Gastrocnemius medialis (tissue), 4 donors: Measurements from ENCODE around the gene HTT-AS. TPM values are rescaled to one million over a fixed set of nuclear protein-coding genes. Genes with fewer than 3 reads are reported as not detected.

Experiments used
- ATAC-seq, 2 donors: fragments of 150-250 bp; one replicate each; pipeline ENCODE4 v1.9.1; 2016
- DNase-seq, 2 donors: peaks; one replicate each; pipeline ENCODE4 v3.0.0-alpha.2; 2019
- H3K27ac ChIP-seq, 4 donors: fragments of 200-600 bp; sonication (generic); 1 replicate in 1 of 4; 2 replicates in 3 of 4; pipeline ENCODE4 v1.5.1; 2016 to 2018; ENCODE audit warnings: mild to moderate bottlenecking in 2 of 4, moderate library complexity in 1 of 4
- H3K27me3 ChIP-seq, 3 donors: fragments of 200-600 bp; sonication (generic) in 2 of 3; 1 replicate in 1 of 3; 2 replicates in 2 of 3; pipeline versions ENCODE4 v1.5.1 to v1.6.0; 2016 to 2019; ENCODE audit warnings: mild to moderate bottlenecking in 1 of 3, moderate library complexity in 1 of 3
- H3K36me3 ChIP-seq, 2 donors: fragments of 200-600 bp; sonication (generic) in 1 of 2; one replicate each; pipeline ENCODE4 v1.5.1; 2017 to 2018
- H3K4me1 ChIP-seq, 2 donors: fragments of 200-600 bp; sonication (generic) in 1 of 2; one replicate each; pipeline ENCODE4 v1.5.1; 2016 to 2017; ENCODE audit warnings: mild to moderate bottlenecking in 2 of 2
- H3K4me3 ChIP-seq, 4 donors: fragments of 200-600 bp; sonication (generic) in 3 of 4; 1 replicate in 1 of 4; 2 replicates in 3 of 4; pipeline ENCODE4 v1.5.1; 2016 to 2019; ENCODE audit warnings: mild to moderate bottlenecking in 2 of 4
- H3K9me3 ChIP-seq, 3 donors: fragments of 200-600 bp; sonication (generic) in 2 of 3; 1 replicate in 1 of 3; 2 replicates in 2 of 3; pipeline ENCODE4 v1.5.1; 2016 to 2019
- POLR2A ChIP-seq, 2 donors: fragments of 450-650 bp; IDR thresholded peaks; one replicate each; pipeline ENCODE4 v1.6.1; 2017; ENCODE audit warnings: antibody characterized with exemption in 2 of 2, mild to moderate bottlenecking in 2 of 2, moderate library complexity in 2 of 2
- in situ Hi-C, 4 donors: fragments of 200-750 bp; cut with MboI; loops; one replicate each; pipeline versions ENCODE4 v1.15.0 to v1.8.0; 2017; ENCODE audit warnings: low sequenced_read_pairs in 4 of 4
- intact Hi-C: fragments of 100-400 bp; cut with DNase I; formaldehyde crosslinking; loops from one replicate; pipeline ENCODE4 v1.15.1; 2023; ENCODE audit warnings: low total_unique reads
- total RNA-seq, 4 donors: library from RNA; depleted of rRNA; stranded (reverse); fragments of >200 nt; gene quantifications; one replicate each; pipeline versions ENCODE4 v1.1.0 to v1.2.3, GENCODE V29; 2016
- TF ChIP-seq, protein P1 (sequence below), 5 experiments: fragments of 450-650 bp in 3 of 5; fragments of 200-600 bp in 2 of 5; sonication (generic) in 2 of 5; IDR thresholded peaks in 4 of 5; conservative IDR thresholded peaks in 1 of 5; 1 replicate in 4 of 5; 2 replicates in 1 of 5; pipeline ENCODE4 v1.5.1; 2016 to 2019; ENCODE audit warnings: antibody characterized with exemption in 5 of 5, mild to moderate bottlenecking in 3 of 5, moderate library complexity in 3 of 5

Gene HTT-AS
- total RNA-seq, 4 donors from 2014 or later: not detected

DNA sequence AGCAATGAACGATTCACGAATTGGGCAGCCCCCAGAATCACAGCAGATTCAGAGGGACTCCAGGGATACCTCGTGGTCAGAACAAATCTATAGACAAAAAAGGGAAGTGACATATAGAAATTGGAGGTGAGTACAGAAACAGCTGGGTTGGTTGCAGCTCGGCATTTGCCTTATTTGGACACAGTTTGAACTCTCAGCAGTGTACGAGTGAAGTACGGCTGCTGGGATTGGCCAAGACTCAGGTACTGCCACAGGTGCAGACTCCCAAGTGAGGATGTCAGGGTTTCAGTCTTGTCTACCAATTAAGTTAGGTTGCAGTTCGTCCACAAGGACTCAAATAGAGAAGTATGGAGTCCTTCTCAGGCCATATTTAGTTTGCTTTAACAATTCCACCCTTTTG lies 28.2 kb downstream of the HTT-AS start:
- H3K4me1 ChIP-seq: peaks cover 7 to 16% of the 10 kb centered on the region in 2 donors
- H3K27ac ChIP-seq: no peak overlapping the region

DNA sequence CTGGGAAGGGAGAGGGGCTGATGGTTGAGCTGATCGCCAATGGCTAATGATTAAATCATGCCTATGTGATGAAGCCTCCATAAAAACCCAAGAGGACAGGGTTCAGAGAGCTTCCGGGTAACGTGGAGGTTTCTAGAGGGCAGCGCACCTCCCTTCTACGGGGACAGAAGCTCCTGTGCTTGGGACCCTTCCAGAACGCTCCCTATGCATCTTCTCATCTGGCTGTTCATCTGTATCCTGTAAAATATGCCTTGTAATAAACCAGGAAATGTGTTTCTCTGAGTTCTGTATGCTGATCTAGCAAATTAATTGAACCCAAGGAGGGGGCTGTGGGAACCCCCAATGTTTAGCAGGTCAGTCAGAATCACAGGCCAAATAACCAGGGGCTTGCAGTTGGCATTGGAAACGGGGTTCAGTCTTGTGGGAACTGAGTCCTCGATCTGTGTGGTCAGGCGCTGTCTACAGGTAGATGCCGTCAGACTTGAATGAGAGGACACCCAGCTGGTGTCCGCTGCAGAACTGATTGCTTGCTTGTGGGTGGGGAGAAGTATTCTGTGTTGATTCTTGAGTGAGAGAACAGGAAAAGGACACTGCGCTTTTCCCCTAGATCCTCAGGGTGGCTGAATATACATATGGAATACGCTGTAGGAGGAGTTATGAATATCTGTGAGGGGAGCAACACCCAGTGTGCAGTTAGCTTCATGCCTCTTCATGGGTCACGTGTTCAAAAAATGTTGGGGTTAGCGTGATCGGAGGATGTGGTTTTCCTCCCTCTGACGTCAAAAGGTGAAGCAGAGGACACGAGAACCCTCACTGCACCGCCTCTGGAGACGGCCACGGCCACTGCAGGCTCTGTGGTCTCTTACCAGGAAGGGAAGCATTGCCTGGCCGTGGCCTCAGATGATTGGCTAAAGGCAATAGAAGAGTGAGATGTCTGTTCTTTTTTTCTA lies 29.2 kb downstream of the HTT-AS start:
- peak in 1 of 2 donors; percentile 57 for DNase-seq
- in situ Hi-C loops: no loop called here

More for the DNA sequence above, 28.2 kb downstream of the HTT-AS start:
- H3K4me3 ChIP-seq: no peak overlapping the region
- H3K27me3 ChIP-seq: no peaks in the 10 kb centered on the region
- intact Hi-C loops (loop anchor here (2.0 to 5.0 kb wide), 2 partner anchors 29 to 56 kb away; partner anchors contain the start of genes HTT and HTT-AS), in situ Hi-C loops (no loop called here)
- DNase-seq (no peak), ATAC-seq (no peak)
- TF ChIP-seq, protein P1, sequence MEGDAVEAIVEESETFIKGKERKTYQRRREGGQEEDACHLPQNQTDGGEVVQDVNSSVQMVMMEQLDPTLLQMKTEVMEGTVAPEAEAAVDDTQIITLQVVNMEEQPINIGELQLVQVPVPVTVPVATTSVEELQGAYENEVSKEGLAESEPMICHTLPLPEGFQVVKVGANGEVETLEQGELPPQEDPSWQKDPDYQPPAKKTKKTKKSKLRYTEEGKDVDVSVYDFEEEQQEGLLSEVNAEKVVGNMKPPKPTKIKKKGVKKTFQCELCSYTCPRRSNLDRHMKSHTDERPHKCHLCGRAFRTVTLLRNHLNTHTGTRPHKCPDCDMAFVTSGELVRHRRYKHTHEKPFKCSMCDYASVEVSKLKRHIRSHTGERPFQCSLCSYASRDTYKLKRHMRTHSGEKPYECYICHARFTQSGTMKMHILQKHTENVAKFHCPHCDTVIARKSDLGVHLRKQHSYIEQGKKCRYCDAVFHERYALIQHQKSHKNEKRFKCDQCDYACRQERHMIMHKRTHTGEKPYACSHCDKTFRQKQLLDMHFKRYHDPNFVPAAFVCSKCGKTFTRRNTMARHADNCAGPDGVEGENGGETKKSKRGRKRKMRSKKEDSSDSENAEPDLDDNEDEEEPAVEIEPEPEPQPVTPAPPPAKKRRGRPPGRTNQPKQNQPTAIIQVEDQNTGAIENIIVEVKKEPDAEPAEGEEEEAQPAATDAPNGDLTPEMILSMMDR (IDR thresholded peaks at IDR 0.05 in 4 of 5, conservative IDR thresholded peaks at IDR 0.05 in 1 of 5): no peak
- no peak for TF ChIP-seq POLR2A (IDR thresholded peaks at IDR 0.05)
- no peaks in the 10 kb centered on the region for H3K36me3 ChIP-seq
- H3K9me3 ChIP-seq: no peaks in the 10 kb centered on the region

DNA sequence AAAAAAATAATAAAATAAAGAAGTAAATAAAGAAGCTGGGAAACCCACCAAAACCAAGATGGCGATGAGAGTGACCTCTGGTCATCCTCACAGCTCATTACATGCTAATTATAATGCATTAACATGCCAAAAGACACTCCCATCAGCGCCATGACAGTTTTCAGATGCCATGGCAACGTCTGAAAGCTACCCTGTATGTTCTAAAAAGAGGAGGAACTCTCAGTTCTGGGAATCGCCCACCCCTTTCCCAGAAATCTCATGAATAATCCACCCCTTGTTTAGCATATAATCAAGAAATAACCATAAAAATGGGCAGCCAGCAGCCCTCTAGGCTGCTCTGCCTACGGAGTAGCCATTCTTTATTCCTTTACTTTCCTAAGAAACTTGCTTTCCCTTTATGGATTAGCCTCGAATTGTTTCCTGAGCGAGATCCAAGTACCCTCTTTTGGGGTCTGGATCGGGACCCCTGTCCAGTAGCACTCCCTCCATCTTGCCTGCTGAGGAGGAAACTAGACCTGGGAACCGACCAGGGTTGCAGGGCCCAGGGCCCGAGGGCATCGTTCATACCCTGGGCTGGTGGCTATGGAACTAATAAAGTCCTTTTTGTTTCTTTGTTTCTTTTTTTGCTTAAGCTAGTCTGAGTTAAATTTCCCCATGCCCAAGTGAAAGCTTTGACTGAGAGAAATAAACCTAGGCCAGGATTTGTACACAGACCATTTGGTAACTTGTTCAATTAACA lies 30.9 kb downstream of the HTT-AS start:
- ATAC-seq (no peak), DNase-seq (no peak)
- H3K27me3 ChIP-seq: no peaks in the 10 kb centered on the region
- H3K4me1 ChIP-seq: peaks cover 7 to 16% of the 10 kb centered on the region in 2 donors
- in situ Hi-C loops (no loop called here), intact Hi-C loops (no loop called here)
- H3K9me3 ChIP-seq: no peaks in the 10 kb centered on the region
- TF ChIP-seq POLR2A (IDR thresholded peaks at IDR 0.05): no peak
- TF ChIP-seq, protein P1 (IDR thresholded peaks at IDR 0.05 in 4 of 5, conservative IDR thresholded peaks at IDR 0.05 in 1 of 5): no peak
- no peak overlapping the region for H3K4me3 ChIP-seq
- H3K36me3 ChIP-seq: no peaks in the 10 kb centered on the region
- H3K27ac ChIP-seq: no peak overlapping the region

More for the DNA sequence above, 29.2 kb downstream of the HTT-AS start:
- intact Hi-C loops: loop anchor here (5.0 kb wide), 1 partner anchor 57 kb away; no protein-coding TSS in a partner anchor
- no peak for ATAC-seq
- Histone ChIP-seq H3K4me1 (peaks cover 7 to 16% of the 10 kb centered on the region in 2 donors), H3K4me3 (no peak overlapping the region), H3K27ac (no peak overlapping the region), H3K36me3 (no peaks in the 10 kb centered on the region), H3K9me3 (no peaks in the 10 kb centered on the region), H3K27me3 (no peaks in the 10 kb centered on the region)
- TF ChIP-seq POLR2A (IDR thresholded peaks at IDR 0.05): no peak
- TF ChIP-seq, protein P1 (IDR thresholded peaks at IDR 0.05 in 4 of 5, conservative IDR thresholded peaks at IDR 0.05 in 1 of 5): no peak

DNA sequence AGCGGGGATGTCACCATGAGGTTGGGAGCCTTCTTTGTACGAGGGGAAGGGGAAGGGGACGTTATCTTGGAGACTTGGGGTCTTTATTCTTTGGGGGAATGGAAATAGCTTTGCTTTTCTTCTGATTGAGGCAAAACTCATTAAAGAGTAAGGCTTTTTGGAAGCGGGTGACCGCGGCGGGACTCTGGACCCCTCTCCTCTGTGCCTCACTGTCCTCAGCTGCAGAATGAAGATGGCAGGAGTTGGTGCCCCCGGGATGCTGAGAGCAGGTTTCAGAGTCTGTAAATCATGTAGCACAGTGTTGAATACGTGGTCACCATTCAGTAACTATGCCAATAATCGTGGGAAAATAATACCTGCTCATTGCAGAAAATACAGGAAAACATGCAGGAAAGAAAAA lies 32.1 kb downstream of the HTT-AS start:
- Histone ChIP-seq H3K4me3 (peak overlapping the region; percentile 56 to 78 (median 57)), H3K27me3 (no peaks in the 10 kb centered on the region), H3K27ac (peak overlapping the region; percentile 71 to 87 (median 80)), H3K9me3 (no peaks in the 10 kb centered on the region), H3K36me3 (no peaks in the 10 kb centered on the region), H3K4me1 (peaks cover 18 to 19% of the 10 kb centered on the region in 2 donors)
- no peak for DNase-seq
- TF ChIP-seq, protein P1 (IDR thresholded peaks at IDR 0.05 in 4 of 5, conservative IDR thresholded peaks at IDR 0.05 in 1 of 5): no peak
- no peak for TF ChIP-seq POLR2A (IDR thresholded peaks at IDR 0.05)
- intact Hi-C loops: no loop called here
- in situ Hi-C loops: no loop called here
- no peak for ATAC-seq
